Spleen (tissue), 7 donors: ENCODE results near the gene ODF2.

Source experiments
- CTCF ChIP-seq, 11 experiments: fragments of 200-600 bp in 7 of 11; fragments of 450-650 bp in 4 of 11; sonication (generic) in 4 of 11; IDR thresholded peaks in 8 of 11; conservative IDR thresholded peaks in 3 of 11; 1 replicate in 7 of 11; 2 replicates in 4 of 11; pipeline versions ENCODE4 v1.4.0 to v1.8.0; 2016 to 2021; ENCODE audit warnings: antibody characterized with exemption in 11 of 11, inconsistent platforms in 4 of 11, mild to moderate bottlenecking in 1 of 11
- POLR2A ChIP-seq, 3 donors: fragments of 450-650 bp; IDR thresholded peaks; one replicate each; pipeline ENCODE4 v1.5.1; 2017; ENCODE audit warnings: antibody characterized with exemption in 3 of 3, mild to moderate bottlenecking in 1 of 3
- POLR2AphosphoS5 ChIP-seq, 3 donors: sonication (generic); formaldehyde crosslinking; IDR thresholded peaks; one replicate each; pipeline ENCODE4 v1.5.1; 2017; ENCODE audit warnings: antibody characterized with exemption in 3 of 3
- donor health status: DM: no; HTN: no; CAD: no; lungs with moderate emphysema.
- donor health status: DM: no; HTN: no; CAD: no.
- donor health status: DM: no; HTN: no; CAD: no.

DNA sequence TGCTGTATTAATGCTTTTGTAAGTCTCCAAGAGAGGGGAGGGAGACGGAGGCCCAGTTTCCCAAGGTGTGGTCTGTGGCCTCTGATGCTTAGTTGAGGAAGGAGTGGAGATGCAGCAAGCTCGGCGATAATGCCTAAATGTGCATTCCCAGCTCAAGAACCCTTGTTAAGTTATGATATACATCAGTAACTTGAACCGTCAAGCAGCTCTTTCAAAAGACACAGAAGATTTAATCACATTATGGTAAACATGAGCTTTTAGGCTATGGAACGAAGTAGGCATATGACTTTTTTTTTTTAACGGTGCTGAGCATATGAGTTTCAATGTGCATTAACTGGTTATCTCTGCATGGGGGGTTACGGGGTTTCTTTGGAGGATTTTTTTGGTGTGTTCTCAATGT lies 26.4 kb downstream of the ODF2 start:
- TF ChIP-seq CTCF (IDR thresholded peaks at IDR 0.05 in 8 of 11, conservative IDR thresholded peaks at IDR 0.05 in 3 of 11) (no peak), POLR2AphosphoS5 (IDR thresholded peaks at IDR 0.05) (no peak), POLR2A (IDR thresholded peaks at IDR 0.05) (no peak)
